SK-N-SH treated with all-trans-retinoic acid at 6 μM for 48 hours (cell line): ENCODE results near the gene PPT1.

Experiments used
- BACH2 ChIP-seq: fragments of 250-450 bp; sonication (Bioruptor Pico); IDR thresholded peaks from 2 replicates; pipeline ENCODE4 v1.9.0; 2021; ENCODE audit warnings: mild to moderate bottlenecking, borderline replicate concordance
- CREB5 ChIP-seq: fragments of 250-450 bp; sonication (Bioruptor Pico); IDR thresholded peaks from 2 replicates; pipeline ENCODE4 v1.5.1; 2020; ENCODE audit warnings: low read depth, mild to moderate bottlenecking, moderate library complexity
- CSDC2 ChIP-seq: fragments of 250-450 bp; sonication (Bioruptor Pico); IDR thresholded peaks from 2 replicates; pipeline ENCODE4 v1.5.0; 2020; ENCODE audit warnings: mild to moderate bottlenecking, moderate library complexity
- CSRNP3 ChIP-seq: fragments of 250-450 bp; sonication (Bioruptor Pico); IDR thresholded peaks from 2 replicates; pipeline ENCODE4 v1.5.1; 2021; ENCODE audit warnings: mild to moderate bottlenecking, moderate library complexity
- ESRRG ChIP-seq: fragments of 250-450 bp; sonication (Bioruptor Pico); IDR thresholded peaks from 2 replicates; pipeline ENCODE4 v1.6.1; 2021; ENCODE audit warnings: mild to moderate bottlenecking
- ISL1 ChIP-seq: fragments of 250-450 bp; sonication (Bioruptor Pico); IDR thresholded peaks from 2 replicates; pipeline ENCODE4 v2.1.2; 2022; ENCODE audit warnings: mild to moderate bottlenecking, moderate library complexity
- PATZ1 ChIP-seq: fragments of 250-450 bp; sonication (Bioruptor Pico); IDR thresholded peaks from 2 replicates; pipeline ENCODE4 v1.8.0; 2020; ENCODE audit warnings: mild to moderate bottlenecking, moderate library complexity, borderline replicate concordance
- PPARA ChIP-seq: fragments of 250-450 bp; sonication (Bioruptor Pico); IDR thresholded peaks from 2 replicates; pipeline ENCODE4 v1.5.0; 2020; ENCODE audit warnings: mild to moderate bottlenecking, borderline replicate concordance
- RARB ChIP-seq: fragments of 250-450 bp; sonication (Bioruptor Pico); IDR thresholded peaks from 2 replicates; pipeline ENCODE4 v1.8.0; 2021; ENCODE audit warnings: mild to moderate bottlenecking, moderate library complexity
- TOX ChIP-seq: fragments of 250-450 bp; sonication (Bioruptor Pico); IDR thresholded peaks from 2 replicates; pipeline ENCODE4 v1.8.0; 2021; ENCODE audit warnings: mild to moderate bottlenecking, moderate library complexity, borderline replicate concordance
- TSHZ2 ChIP-seq: fragments of 250-450 bp; sonication (Bioruptor Pico); IDR thresholded peaks from 2 replicates; pipeline ENCODE4 v1.5.0; 2020; ENCODE audit warnings: mild to moderate bottlenecking, moderate library complexity
- ZFP3 ChIP-seq: fragments of 250-450 bp; sonication (Bioruptor Pico); IDR thresholded peaks from 2 replicates; pipeline ENCODE4 v1.5.0; 2020; ENCODE audit warnings: mild to moderate bottlenecking, moderate library complexity
- ZFP30 ChIP-seq: fragments of 450-650 bp; formaldehyde crosslinking; IDR thresholded peaks from 2 replicates; pipeline ENCODE4 v1.5.0; 2022; ENCODE audit warnings: mild to moderate bottlenecking, moderate library complexity
- ZNF565 ChIP-seq: fragments of 450-650 bp; formaldehyde crosslinking; conservative IDR thresholded peaks from 2 replicates; pipeline ENCODE4 v1.5.0; 2020; ENCODE audit warnings: low read depth, mild to moderate bottlenecking, moderate library complexity

- TF ChIP-seq PATZ1 (CRISPR knock-in tag) (no peak), TSHZ2 (CRISPR knock-in tag) (no peak), ZFP3 (CRISPR knock-in tag) (no peak), RARB (no peak), ZNF565 (CRISPR knock-in tag) (no peak), ZFP30 (CRISPR knock-in tag) (no peak), ISL1 (CRISPR knock-in tag) (no peak), CSDC2 (CRISPR knock-in tag) (no peak), CREB5 (CRISPR knock-in tag) (no peak), PPARA (CRISPR knock-in tag) (no peak), TOX (CRISPR knock-in tag) (no peak), BACH2 (no peak), CSRNP3 (no peak), ESRRG (CRISPR knock-in tag) (no peak)
Observed at GRCh38 chr1:40058097-40058452, 39.0 kb downstream of the PPT1 start.
